Astrocyte (in vitro differentiated cells and primary cell): ENCODE data around the gene MET. TPM values are rescaled to one million over a fixed set of nuclear protein-coding genes. Genes with fewer than 3 reads are reported as not detected.

ENCODE experiments used
- DNase-seq: peaks from one replicate; pipeline ENCODE4 v3.0.0-alpha.2; 2010; ENCODE audit warnings: low read depth
- FAIRE-seq: peaks from 2 replicates; lab custom pipeline; 2011; peaks lifted over from hg19 to GRCh38; lab: Jason Lieb, UNC
- H2AFZ ChIP-seq: 2 replicates; pipeline ENCODE4 v1.6.0; 2012; ENCODE audit warnings: low read depth, low read length, inconsistent platforms
- H3K27ac ChIP-seq: 2 replicates; pipeline ENCODE4 v1.5.1; 2011; ENCODE audit warnings: low read depth, low read length, inconsistent platforms
- H3K27me3 ChIP-seq: 2 replicates; pipeline ENCODE4 v1.6.0; 2011; ENCODE audit warnings: low read length, inconsistent platforms; ENCODE audit not compliant: insufficient read depth
- H3K36me3 ChIP-seq: 2 replicates; pipeline ENCODE4 v1.5.1; 2011; ENCODE audit warnings: low read length, inconsistent platforms; ENCODE audit not compliant: insufficient read depth
- H3K4me1 ChIP-seq: 2 replicates; pipeline ENCODE4 v1.5.1; 2011; ENCODE audit warnings: low read length, inconsistent platforms; ENCODE audit not compliant: insufficient read depth
- H3K4me2 ChIP-seq: 2 replicates; pipeline ENCODE4 v1.6.0; 2012; ENCODE audit warnings: low read length, inconsistent platforms
- H3K4me3 ChIP-seq: 2 replicates; pipeline ENCODE4 v1.5.1; 2011; ENCODE audit warnings: low read depth, mild to moderate bottlenecking, low read length, inconsistent platforms; ENCODE audit not compliant: insufficient read depth
- H3K79me2 ChIP-seq: 2 replicates; pipeline ENCODE4 v1.6.0; 2012; ENCODE audit warnings: mild to moderate bottlenecking, low read length, inconsistent platforms; ENCODE audit not compliant: insufficient read depth
- H3K9ac ChIP-seq: 2 replicates; pipeline ENCODE4 v1.6.0; 2012; ENCODE audit warnings: mild to moderate bottlenecking, low read length, inconsistent platforms
- H3K9me3 ChIP-seq: 2 replicates; pipeline ENCODE4 v1.5.1; 2012; ENCODE audit warnings: low read depth, mild to moderate bottlenecking, low read length, inconsistent platforms; ENCODE audit not compliant: insufficient read depth
- H4K20me1 ChIP-seq: 2 replicates; pipeline ENCODE4 v1.6.0; 2012; ENCODE audit warnings: low read length, inconsistent platforms; ENCODE audit not compliant: insufficient read depth
- H3K27ac Mint-ChIP-seq: one replicate; pipeline ENCODE4 v1.8.0; 2021; ENCODE audit warnings: mild to moderate bottlenecking, mixed read lengths; ENCODE audit not compliant: unreplicated experiment
- H3K27me3 Mint-ChIP-seq: one replicate; pipeline ENCODE4 v1.8.0; 2021; ENCODE audit warnings: low read depth, mixed read lengths; ENCODE audit not compliant: unreplicated experiment
- H3K36me3 Mint-ChIP-seq: one replicate; pipeline ENCODE4 v1.8.0; 2021; ENCODE audit warnings: low read depth, mixed read lengths; ENCODE audit not compliant: unreplicated experiment
- H3K4me1 Mint-ChIP-seq: one replicate; pipeline ENCODE4 v1.8.0; 2021; ENCODE audit warnings: low read depth, mixed read lengths; ENCODE audit not compliant: unreplicated experiment
- H3K4me3 Mint-ChIP-seq: one replicate; pipeline ENCODE4 v1.8.0; 2021; ENCODE audit warnings: mild to moderate bottlenecking, moderate library complexity, mixed read lengths; ENCODE audit not compliant: unreplicated experiment
- H3K9me3 Mint-ChIP-seq: one replicate; pipeline ENCODE4 v1.8.0; 2021; ENCODE audit warnings: mild to moderate bottlenecking, mixed read lengths; ENCODE audit not compliant: unreplicated experiment
- CTCF ChIP-seq: IDR thresholded peaks from 2 replicates; pipeline ENCODE4 v1.5.1; 2011; ENCODE audit warnings: low read depth, mild to moderate bottlenecking, inconsistent platforms, low read length, moderate library complexity; ENCODE audit not compliant: insufficient read depth
- EZH2 ChIP-seq: IDR thresholded peaks from 2 replicates; pipeline ENCODE4 v1.6.1; 2012; ENCODE audit warnings: mild to moderate bottlenecking, low read length, inconsistent platforms; ENCODE audit not compliant: insufficient read depth
- total RNA-seq: library from RNA; stranded (reverse); gene quantifications from 2 replicates; pipeline ENCODE4 v1.2.1, GENCODE V29; 2021

MET gene
- total RNA-seq, 1 donor from 2014 or later: 8.2 TPM

DNA sequence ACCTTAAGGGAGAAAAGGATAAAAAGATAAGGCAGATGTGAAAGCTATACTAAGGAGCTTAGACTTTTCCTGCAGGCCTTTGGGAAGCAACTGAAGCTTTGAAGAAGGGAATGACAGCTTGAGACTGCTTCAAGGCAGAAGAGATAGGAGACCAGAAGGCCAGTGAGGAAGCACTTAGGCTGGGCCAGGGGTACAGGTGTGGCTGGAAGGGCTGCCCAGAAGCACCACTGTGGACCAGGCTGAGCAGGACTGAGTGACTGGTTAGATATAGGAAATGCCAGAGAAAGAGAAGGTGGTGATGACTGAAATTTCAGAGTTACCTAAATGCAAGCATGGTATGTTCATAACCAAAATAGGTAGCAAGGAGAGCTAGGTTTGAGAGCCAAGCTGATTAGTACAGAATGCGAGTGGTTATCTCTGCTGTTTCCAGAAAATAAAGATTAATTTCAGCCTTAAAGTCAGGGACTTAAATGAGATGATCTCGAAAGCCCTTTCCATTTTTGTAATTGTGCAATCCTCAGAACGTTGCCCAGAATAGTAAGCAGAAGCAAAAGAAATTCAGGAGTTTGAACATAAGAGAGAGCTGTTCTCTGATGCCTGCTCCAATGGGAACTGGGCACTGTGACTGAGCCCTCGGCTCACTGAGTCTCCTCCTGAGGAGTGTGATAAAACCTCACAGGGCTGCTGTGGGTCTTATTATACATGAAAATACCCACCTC is 54.9 kb downstream of the MET start:
- no peak for DNase-seq
- Mint-ChIP-seq H3K36me3 (no peaks in the 10 kb centered on the region), H3K4me1 (peaks cover 10% of the 10 kb centered on the region), H3K4me3 (no peak overlapping the region), H3K9me3 (peaks cover 1% of the 10 kb centered on the region), H3K27me3 (peaks cover 10% of the 10 kb centered on the region), H3K27ac (no peak overlapping the region)
- peaks cover 3% of the 10 kb centered on the region for H4K20me1 ChIP-seq
- H3K36me3 ChIP-seq: no peaks in the 10 kb centered on the region
- no peaks in the 10 kb centered on the region for H3K9me3 ChIP-seq
- no peaks in the 10 kb centered on the region for H3K4me1 ChIP-seq
- TF ChIP-seq CTCF (no peak), EZH2 (no peak)
- no peak overlapping the region for H3K27ac ChIP-seq
- H3K9ac ChIP-seq: no peak overlapping the region
- no peak overlapping the region for H3K4me3 ChIP-seq
- no peaks in the 10 kb centered on the region for H3K27me3 ChIP-seq
- H3K79me2 ChIP-seq: peaks cover 14% of the 10 kb centered on the region
- H2AFZ ChIP-seq: no peak overlapping the region
- no peak for FAIRE-seq
- H3K4me2 ChIP-seq: no peak overlapping the region

- no peak overlapping the region for H3K27ac Mint-ChIP-seq
- Histone ChIP-seq H3K9ac (no peak overlapping the region), H3K27me3 (no peaks in the 10 kb centered on the region), H3K4me3 (no peak overlapping the region), H3K4me1 (no peaks in the 10 kb centered on the region), H2AFZ (no peak overlapping the region), H3K4me2 (no peak overlapping the region), H3K27ac (no peak overlapping the region), H3K36me3 (no peaks in the 10 kb centered on the region), H3K79me2 (peaks cover 14% of the 10 kb centered on the region), H3K9me3 (no peaks in the 10 kb centered on the region), H4K20me1 (peaks cover 3% of the 10 kb centered on the region)
- peaks cover 10% of the 10 kb centered on the region for H3K27me3 Mint-ChIP-seq
- H3K4me1 Mint-ChIP-seq: peaks cover 10% of the 10 kb centered on the region
- FAIRE-seq (no peak), DNase-seq (peak; percentile 40)
- peaks cover 1% of the 10 kb centered on the region for H3K9me3 Mint-ChIP-seq
- H3K4me3 Mint-ChIP-seq: no peak overlapping the region
- no peaks in the 10 kb centered on the region for H3K36me3 Mint-ChIP-seq
- TF ChIP-seq EZH2 (no peak), CTCF (no peak)
Observed at GRCh38 chr7:116727432-116728009, 55.5 kb downstream of the MET start.

- Histone ChIP-seq H3K79me2 (peaks cover 14% of the 10 kb centered on the region), H3K27ac (no peak overlapping the region), H4K20me1 (peaks cover 3% of the 10 kb centered on the region), H3K4me1 (no peaks in the 10 kb centered on the region), H3K4me2 (no peak overlapping the region), H2AFZ (no peak overlapping the region), H3K4me3 (no peak overlapping the region), H3K9me3 (no peaks in the 10 kb centered on the region), H3K27me3 (no peaks in the 10 kb centered on the region), H3K36me3 (no peaks in the 10 kb centered on the region), H3K9ac (no peak overlapping the region)
- TF ChIP-seq CTCF (no peak), EZH2 (no peak)
- H3K4me1 Mint-ChIP-seq: peaks cover 10% of the 10 kb centered on the region
- peaks cover 1% of the 10 kb centered on the region for H3K9me3 Mint-ChIP-seq
- FAIRE-seq (no peak), DNase-seq (no peak)
- H3K4me3 Mint-ChIP-seq: no peak overlapping the region
- no peaks in the 10 kb centered on the region for H3K36me3 Mint-ChIP-seq
- no peak overlapping the region for H3K27ac Mint-ChIP-seq
- H3K27me3 Mint-ChIP-seq: peaks cover 10% of the 10 kb centered on the region
Observed at GRCh38 chr7:116728413-116728812, 56.4 kb downstream of the MET start.
